ENCODE data around the gene SPAM1.
"Not testable (repeated sequence)": the region's sequence is repeated elsewhere in the genome, so short reads cannot be mapped to it uniquely, and the experiment has no call there.

Gene SPAM1

GRCh38 chr7:123994449-123994848 lies 69.4 kb downstream of the SPAM1 start:
- no peak overlapping the region for H3K4me3 ChIP-seq (ENCODE audit: low read depth, low read length)
- no peak for DNase-seq (ENCODE audit: low read depth)
- TF ChIP-seq CTCF (IDR thresholded peaks at IDR 0.05; ENCODE audit: control insufficient read depth, extremely low read depth, insufficient read depth): no peak

- no peak for TF ChIP-seq CTCF (IDR thresholded peaks at IDR 0.05; ENCODE audit: control insufficient read depth, extremely low read depth, insufficient read depth)
- no peak overlapping the region for H3K4me3 ChIP-seq (ENCODE audit: low read depth, low read length)
- no peak for DNase-seq (ENCODE audit: low read depth)
Measured at GRCh38 chr7:123995617-123996326, 70.7 kb downstream of the SPAM1 start.

GRCh38 chr7:123996327-123996625 lies 71.2 kb downstream of the SPAM1 start:
- no peak for DNase-seq (ENCODE audit: low read depth)
- no peak for TF ChIP-seq CTCF (IDR thresholded peaks at IDR 0.05; ENCODE audit: control insufficient read depth, extremely low read depth, insufficient read depth)
- H3K4me3 ChIP-seq (ENCODE audit: low read depth, low read length): no peak overlapping the region

- no peak for DNase-seq (ENCODE audit: low read depth)
- H3K4me3 ChIP-seq (ENCODE audit: low read depth, low read length): no peak overlapping the region
- TF ChIP-seq CTCF (IDR thresholded peaks at IDR 0.05; ENCODE audit: control insufficient read depth, extremely low read depth, insufficient read depth): no peak
Measured at GRCh38 chr7:123998921-123999320, 73.9 kb downstream of the SPAM1 start.

GRCh38 chr7:123999703-124000102 lies 74.7 kb downstream of the SPAM1 start:
- TF ChIP-seq CTCF (IDR thresholded peaks at IDR 0.05; ENCODE audit: control insufficient read depth, extremely low read depth, insufficient read depth): no peak
- DNase-seq (ENCODE audit: low read depth): no peak
- H3K4me3 ChIP-seq (ENCODE audit: low read depth, low read length): no peak overlapping the region

- not testable (repeated sequence) for H3K4me3 ChIP-seq (ENCODE audit: low read depth, low read length); DNase-seq (ENCODE audit: low read depth)
Measured at GRCh38 chr7:124008296-124008695, 83.3 kb downstream of the SPAM1 start.

- no peak for TF ChIP-seq CTCF (IDR thresholded peaks at IDR 0.05; ENCODE audit: control insufficient read depth, extremely low read depth, insufficient read depth)
- no peak for DNase-seq (ENCODE audit: low read depth)
- H3K4me3 ChIP-seq (ENCODE audit: low read depth, low read length): no peak overlapping the region
Measured at GRCh38 chr7:124009321-124009720, 84.3 kb downstream of the SPAM1 start.

Measured in LNCaP clone FGC (cell line).